Mesendoderm (in vitro differentiated cells): ENCODE measurements around the gene AMFR.

ENCODE experiments used
- DNase-seq: peaks from one replicate; pipeline ENCODE4 v3.0.0; 2013
- H2AK5ac ChIP-seq: 2 replicates; pipeline ENCODE4 v1.6.1; 2013; ENCODE audit warnings: low read length, inconsistent platforms
- H2BK120ac ChIP-seq: 2 replicates; pipeline ENCODE4 v1.6.1; 2013; ENCODE audit warnings: low read depth, mild to moderate bottlenecking, low read length, moderate library complexity, mixed read lengths
- H2BK15ac ChIP-seq: replicated peaks from 2 replicates; pipeline ENCODE4 v1.6.1; 2013; ENCODE audit warnings: low read depth, mild to moderate bottlenecking, moderate library complexity
- H2BK5ac ChIP-seq: 2 replicates; pipeline ENCODE4 v1.6.1; 2013; ENCODE audit warnings: low read length, inconsistent platforms
- H3K18ac ChIP-seq: 2 replicates; pipeline ENCODE4 v1.6.1; 2013; ENCODE audit warnings: mild to moderate bottlenecking, low read length, mixed read lengths
- H3K23ac ChIP-seq: one replicate; pipeline ENCODE4 v1.6.1; 2013; ENCODE audit warnings: low read length
- H3K27ac ChIP-seq: 2 replicates; pipeline ENCODE4 v1.5.1; 2013; ENCODE audit warnings: low read depth, mild to moderate bottlenecking, inconsistent platforms, low read length, moderate library complexity
- H3K27me3 ChIP-seq: 2 replicates; pipeline ENCODE4 v1.6.1; 2013; ENCODE audit warnings: low read length, control low read depth, mild to moderate bottlenecking, inconsistent platforms; ENCODE audit not compliant: insufficient read depth, poor library complexity
- H3K36me3 ChIP-seq: 2 replicates; pipeline ENCODE4 v1.6.1; 2013; ENCODE audit warnings: low read length, inconsistent platforms; ENCODE audit not compliant: control insufficient read depth, insufficient read depth
- H3K4ac ChIP-seq: one replicate; pipeline ENCODE4 v1.6.1; 2013; ENCODE audit warnings: low read depth, mild to moderate bottlenecking, low read length, moderate library complexity
- H3K4me1 ChIP-seq: 2 replicates; pipeline ENCODE4 v1.6.1; 2013; ENCODE audit warnings: low read depth, low read length, inconsistent platforms; ENCODE audit not compliant: control insufficient read depth
- H3K4me2 ChIP-seq: 2 replicates; pipeline ENCODE4 v1.6.1; 2013; ENCODE audit warnings: low read length
- H3K4me3 ChIP-seq: 2 replicates; pipeline ENCODE4 v1.5.1; 2013; ENCODE audit warnings: mild to moderate bottlenecking, low read length
- H3K56ac ChIP-seq: one replicate; pipeline ENCODE4 v1.6.1; 2013; ENCODE audit warnings: low read length
- H3K79me1 ChIP-seq: 2 replicates; pipeline ENCODE4 v1.6.1; 2013; ENCODE audit warnings: low read length, inconsistent platforms
- H3K79me2 ChIP-seq: 2 replicates; pipeline ENCODE4 v1.6.1; 2013; ENCODE audit warnings: mild to moderate bottlenecking, low read length; ENCODE audit not compliant: control insufficient read depth, insufficient read depth
- H3K9ac ChIP-seq: 2 replicates; pipeline ENCODE4 v1.6.1; 2013; ENCODE audit warnings: low read length, inconsistent platforms
- H4K5ac ChIP-seq: one replicate; pipeline ENCODE4 v1.6.1; 2013; ENCODE audit warnings: low read length
- H4K8ac ChIP-seq: one replicate; pipeline ENCODE4 v1.6.1; 2013; ENCODE audit warnings: low read depth, mild to moderate bottlenecking, control low read depth, low read length, moderate library complexity
- WGBS: extraction: QIAGEN DNeasy Blood & Tissue Kit; methylation state at CpG from one replicate; pipeline ENCODE4 v1.1.7; 2013; ENCODE audit warnings: low lambda C conversion rate, missing lambda C conversion rate; ENCODE audit not compliant: insufficient coverage; ENCODE audit errors: extremely low coverage; 5-methylcytosine and 5-hydroxymethylcytosine counted together

AMFR gene

DNA sequence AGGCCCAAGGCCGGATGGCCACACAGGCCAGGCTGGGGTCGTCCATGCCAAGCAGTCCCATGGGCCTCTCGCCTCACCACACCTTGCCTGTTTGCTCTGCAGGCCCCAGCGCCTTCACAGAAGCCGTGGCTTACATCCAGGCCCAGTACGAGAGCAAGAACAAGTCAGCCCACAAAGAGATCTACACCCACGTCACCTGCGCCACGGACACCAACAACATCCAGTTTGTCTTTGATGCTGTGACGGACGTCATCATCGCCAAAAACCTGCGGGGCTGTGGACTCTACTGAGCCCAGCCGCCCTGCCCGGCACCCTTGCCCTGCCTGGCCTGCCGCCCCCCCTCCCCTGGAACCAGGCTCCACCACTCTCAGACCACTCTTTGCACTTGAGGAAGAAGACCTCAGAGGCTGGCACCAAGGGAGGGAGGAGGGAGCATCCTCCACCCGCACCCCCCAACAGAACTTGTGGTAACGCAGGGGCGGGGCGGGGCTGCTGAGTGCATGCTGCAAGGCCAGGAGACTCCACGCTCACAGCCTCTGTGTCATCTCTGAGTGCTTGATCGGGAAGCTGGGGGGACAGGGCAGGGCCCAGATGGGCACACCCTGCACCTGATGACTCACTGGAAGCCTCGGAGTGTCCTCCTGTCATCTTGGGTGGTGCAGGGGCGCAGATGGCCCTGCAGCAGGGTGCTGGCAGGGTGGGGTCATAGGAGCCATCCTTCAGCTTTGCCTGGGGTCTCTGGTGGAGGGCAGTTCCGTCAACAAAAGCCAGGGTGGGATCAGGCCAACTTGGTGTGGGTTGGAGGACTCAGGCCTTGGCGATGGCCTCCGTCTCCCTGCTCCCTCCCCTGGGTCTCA, 81.5 kb downstream of the AMFR start:
- Histone ChIP-seq H4K5ac (no peak overlapping the region), H3K27ac (no peak overlapping the region), H3K4me2 (no peak overlapping the region), H3K36me3 (no peaks in the 10 kb centered on the region), H3K79me1 (no peaks in the 10 kb centered on the region), H3K79me2 (no peaks in the 10 kb centered on the region), H3K56ac (no peak overlapping the region), H3K23ac (no peak overlapping the region), H2BK15ac (no peak overlapping the region), H3K4me3 (no peak overlapping the region), H3K27me3 (no peaks in the 10 kb centered on the region), H2AK5ac (no peak overlapping the region), H3K4ac (no peak overlapping the region), H2BK5ac (no peak overlapping the region), H2BK120ac (no peak overlapping the region), H3K9ac (no peak overlapping the region), H3K18ac (no peak overlapping the region), H3K4me1 (no peaks in the 10 kb centered on the region), H4K8ac (no peak overlapping the region)
- DNase-seq, result no peak
- no CpG with 5 or more reads among the region's 27 CpGs for WGBS

GRCh38 chr16:56341656-56342399, 83.5 kb downstream of the AMFR start:
- no peak overlapping the region for H2BK120ac ChIP-seq
- no peaks in the 10 kb centered on the region for H3K79me2 ChIP-seq
- no peak overlapping the region for H3K4me2 ChIP-seq
- no peak for DNase-seq
- H3K4ac ChIP-seq, result no peak overlapping the region
- H4K5ac ChIP-seq, result no peak overlapping the region
- H3K4me1 ChIP-seq, result no peaks in the 10 kb centered on the region
- no peak overlapping the region for H3K4me3 ChIP-seq
- no peak overlapping the region for H3K9ac ChIP-seq
- no peak overlapping the region for H3K56ac ChIP-seq
- no peak overlapping the region for H2AK5ac ChIP-seq
- no peaks in the 10 kb centered on the region for H3K36me3 ChIP-seq
- WGBS, result no CpG with 5 or more reads among the region's 9 CpGs
- H3K79me1 ChIP-seq, result no peaks in the 10 kb centered on the region
- H3K27me3 ChIP-seq, result no peaks in the 10 kb centered on the region
- no peak overlapping the region for H3K23ac ChIP-seq
- H4K8ac ChIP-seq, result no peak overlapping the region
- H2BK15ac ChIP-seq, result no peak overlapping the region
- no peak overlapping the region for H3K18ac ChIP-seq
- no peak overlapping the region for H3K27ac ChIP-seq
- H2BK5ac ChIP-seq, result no peak overlapping the region

- Histone ChIP-seq H4K5ac (no peak overlapping the region), H2BK15ac (no peak overlapping the region), H3K4me3 (no peak overlapping the region), H2BK120ac (no peak overlapping the region), H4K8ac (no peak overlapping the region), H3K27me3 (no peaks in the 10 kb centered on the region), H2AK5ac (no peak overlapping the region), H2BK5ac (no peak overlapping the region), H3K18ac (no peak overlapping the region), H3K23ac (no peak overlapping the region), H3K36me3 (no peaks in the 10 kb centered on the region), H3K27ac (no peak overlapping the region), H3K56ac (no peak overlapping the region), H3K9ac (no peak overlapping the region), H3K4me2 (no peak overlapping the region), H3K4me1 (no peaks in the 10 kb centered on the region), H3K79me1 (no peaks in the 10 kb centered on the region), H3K4ac (no peak overlapping the region), H3K79me2 (no peaks in the 10 kb centered on the region)
- no CpG with 5 or more reads among the region's 17 CpGs for WGBS
- no peak for DNase-seq
Observed at GRCh38 chr16:56340864-56341365, 84.4 kb downstream of the AMFR start.

- no CpG with 5 or more reads among the region's 23 CpGs for WGBS
- H2BK120ac ChIP-seq, result no peak overlapping the region
- no peak overlapping the region for H3K27ac ChIP-seq
- H3K79me1 ChIP-seq, result no peaks in the 10 kb centered on the region
- no peaks in the 10 kb centered on the region for H3K79me2 ChIP-seq
- no peak overlapping the region for H3K56ac ChIP-seq
- H3K4me1 ChIP-seq, result no peaks in the 10 kb centered on the region
- no peak overlapping the region for H3K18ac ChIP-seq
- H4K5ac ChIP-seq, result no peak overlapping the region
- no peak overlapping the region for H4K8ac ChIP-seq
- H3K4ac ChIP-seq, result no peak overlapping the region
- no peak overlapping the region for H3K9ac ChIP-seq
- H2AK5ac ChIP-seq, result no peak overlapping the region
- DNase-seq, result no peak
- H3K36me3 ChIP-seq, result no peaks in the 10 kb centered on the region
- no peak overlapping the region for H2BK5ac ChIP-seq
- H3K27me3 ChIP-seq, result no peaks in the 10 kb centered on the region
- H3K23ac ChIP-seq, result no peak overlapping the region
- H3K4me3 ChIP-seq, result no peak overlapping the region
- H2BK15ac ChIP-seq, result no peak overlapping the region
- no peak overlapping the region for H3K4me2 ChIP-seq
Observed at GRCh38 chr16:56340416-56340815, 84.9 kb downstream of the AMFR start.

DNA sequence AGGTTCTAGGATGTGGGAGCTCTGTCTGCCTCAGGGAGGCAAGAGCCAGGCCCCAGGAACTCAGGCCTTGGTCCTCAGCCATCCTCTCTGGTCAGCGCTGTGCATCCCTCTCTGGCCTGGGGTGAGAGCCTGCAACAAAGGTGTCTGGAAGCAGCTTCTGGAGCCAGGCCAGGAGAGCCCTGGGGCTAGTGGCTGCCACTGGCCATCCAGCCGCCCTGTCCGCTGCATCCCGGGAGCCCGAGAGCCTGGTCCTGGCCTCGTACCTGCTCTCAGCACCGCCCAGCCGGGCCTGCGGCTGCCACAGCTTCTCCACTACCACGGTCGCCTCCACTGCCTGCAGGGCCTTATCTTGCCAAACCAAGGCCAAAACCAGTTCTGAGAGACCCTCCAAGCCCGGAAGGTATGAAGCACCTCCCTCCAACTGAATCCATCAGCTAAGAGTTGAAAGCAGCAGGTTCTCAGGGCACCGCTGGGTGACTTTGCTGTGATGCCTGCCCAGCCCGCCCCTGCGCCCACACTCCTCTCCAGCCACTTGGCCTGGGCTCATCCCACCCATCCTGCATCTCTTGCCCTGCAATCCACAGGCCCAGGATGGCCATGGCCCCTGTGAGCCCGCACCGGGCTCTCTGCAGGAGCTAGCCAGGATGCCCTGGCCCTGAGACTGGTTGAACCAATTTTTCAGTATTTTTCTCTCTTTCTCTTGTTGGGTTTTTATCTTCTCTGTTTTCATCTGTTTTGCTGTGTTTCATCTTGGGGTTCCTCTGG, 85.7 kb downstream of the AMFR start:
- Histone ChIP-seq H3K36me3 (no peaks in the 10 kb centered on the region), H2BK15ac (no peak overlapping the region), H3K56ac (no peak overlapping the region), H3K79me1 (no peaks in the 10 kb centered on the region), H2BK120ac (no peak overlapping the region), H3K18ac (no peak overlapping the region), H3K9ac (no peak overlapping the region), H3K23ac (no peak overlapping the region), H3K79me2 (no peaks in the 10 kb centered on the region), H3K27me3 (no peaks in the 10 kb centered on the region), H2AK5ac (no peak overlapping the region), H3K4me2 (no peak overlapping the region), H4K8ac (no peak overlapping the region), H4K5ac (no peak overlapping the region), H3K4ac (no peak overlapping the region), H3K4me1 (no peaks in the 10 kb centered on the region), H2BK5ac (no peak overlapping the region), H3K4me3 (no peak overlapping the region), H3K27ac (no peak overlapping the region)
- DNase-seq, result no peak
- no CpG with 5 or more reads among the region's 17 CpGs for WGBS
